Measurements from ENCODE around the gene GNAI3. TPM values are rescaled to one million over a fixed set of nuclear protein-coding genes. Genes with fewer than 3 reads are reported as not detected.
A peak's percentile ranks its signal among the peaks of the same experiment; 100 is the strongest.

The GNAI3 gene
- polyA plus RNA-seq, 2 donors, result 3.5 to 6.8 TPM

DNA sequence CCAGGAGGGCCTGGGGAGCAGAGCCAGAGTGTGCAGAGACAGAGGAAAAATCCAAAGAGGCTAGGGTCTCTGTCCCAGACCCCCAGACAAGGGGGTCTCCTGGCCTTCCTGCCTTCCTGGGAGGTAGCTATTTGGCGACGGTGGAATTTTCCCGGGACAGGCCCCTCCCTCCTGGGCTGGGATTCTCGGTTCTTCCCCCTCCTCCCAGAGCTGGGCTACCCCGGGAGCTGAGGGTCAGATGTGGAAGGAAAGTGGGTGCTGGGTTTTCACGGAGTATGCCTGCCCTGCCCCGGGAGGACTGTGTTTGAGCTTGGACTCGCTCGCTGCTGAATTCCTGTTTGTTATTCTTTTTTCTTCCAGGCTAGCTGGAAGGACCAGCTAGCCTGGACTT lies 72.0 kb downstream of the GNAI3 start:
- Histone ChIP-seq H3K36me3 (ENCODE audit: control insufficient read depth in 2 of 2, insufficient read depth in 2 of 2, low read length in 1 of 2) (no peaks in the 10 kb centered on the region), H3K4me3 (ENCODE audit: low read depth in 1 of 2, low read length in 2 of 2) (peak overlapping the region; percentile 63 to 67), H3K4me1 (ENCODE audit: control insufficient read depth in 2 of 2, insufficient read depth in 2 of 2, low read length in 1 of 2) (peaks cover 12 to 19% of the 10 kb centered on the region in 2 donors), H3K9me3 (ENCODE audit: control insufficient read depth in 2 of 2, insufficient read depth in 1 of 2, low read depth in 1 of 2, low read length in 1 of 2) (no peaks in the 10 kb centered on the region), H3K27ac (ENCODE audit: low read depth in 2 of 2, low read length in 1 of 2) (peak overlapping the region; percentile 69 to 82), H3K27me3 (ENCODE audit: control insufficient read depth in 1 of 2, insufficient read depth in 2 of 2, low read length in 2 of 2) (no peaks in the 10 kb centered on the region)
- WGBS, 2 donors, result 0 to 1% methylated on average over 9 of the region's 9 CpGs

DNA sequence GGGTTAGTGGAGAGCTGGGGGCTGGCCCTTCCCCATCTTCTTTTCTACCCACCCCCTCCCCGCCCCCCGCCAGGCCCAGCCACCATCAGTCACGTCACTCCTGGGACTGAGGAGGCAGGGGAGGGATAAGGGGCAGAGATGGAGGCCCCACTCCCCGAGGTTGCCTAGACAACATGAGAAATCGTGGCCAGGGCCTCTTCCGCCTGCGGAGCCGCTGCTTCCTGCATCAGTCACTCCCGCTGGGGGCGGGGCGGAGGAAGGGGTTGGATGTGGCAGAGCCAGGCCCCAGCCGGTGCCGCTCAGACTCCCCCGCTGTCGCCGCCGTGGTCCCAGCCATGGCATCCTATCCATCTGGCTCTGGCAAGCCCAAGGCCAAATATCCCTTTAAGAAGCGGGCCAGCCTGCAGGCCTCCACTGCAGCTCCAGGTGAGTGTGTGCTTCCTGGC lies 72.4 kb downstream of the GNAI3 start:
- Histone ChIP-seq H3K9me3 (ENCODE audit: control insufficient read depth in 2 of 2, insufficient read depth in 1 of 2, low read depth in 1 of 2, low read length in 1 of 2) (no peaks in the 10 kb centered on the region), H3K4me3 (ENCODE audit: low read depth in 1 of 2, low read length in 2 of 2) (peak overlapping the region; percentile 63 to 67), H3K36me3 (ENCODE audit: control insufficient read depth in 2 of 2, insufficient read depth in 2 of 2, low read length in 1 of 2) (no peaks in the 10 kb centered on the region), H3K4me1 (ENCODE audit: control insufficient read depth in 2 of 2, insufficient read depth in 2 of 2, low read length in 1 of 2) (peaks cover 12 to 19% of the 10 kb centered on the region in 2 donors), H3K27me3 (ENCODE audit: control insufficient read depth in 1 of 2, insufficient read depth in 2 of 2, low read length in 2 of 2) (no peaks in the 10 kb centered on the region), H3K27ac (ENCODE audit: low read depth in 2 of 2, low read length in 1 of 2) (peak overlapping the region; percentile 69 to 82)
- 0 to 1% methylated on average over 18 of the region's 18 CpGs for WGBS, 2 donors

DNA sequence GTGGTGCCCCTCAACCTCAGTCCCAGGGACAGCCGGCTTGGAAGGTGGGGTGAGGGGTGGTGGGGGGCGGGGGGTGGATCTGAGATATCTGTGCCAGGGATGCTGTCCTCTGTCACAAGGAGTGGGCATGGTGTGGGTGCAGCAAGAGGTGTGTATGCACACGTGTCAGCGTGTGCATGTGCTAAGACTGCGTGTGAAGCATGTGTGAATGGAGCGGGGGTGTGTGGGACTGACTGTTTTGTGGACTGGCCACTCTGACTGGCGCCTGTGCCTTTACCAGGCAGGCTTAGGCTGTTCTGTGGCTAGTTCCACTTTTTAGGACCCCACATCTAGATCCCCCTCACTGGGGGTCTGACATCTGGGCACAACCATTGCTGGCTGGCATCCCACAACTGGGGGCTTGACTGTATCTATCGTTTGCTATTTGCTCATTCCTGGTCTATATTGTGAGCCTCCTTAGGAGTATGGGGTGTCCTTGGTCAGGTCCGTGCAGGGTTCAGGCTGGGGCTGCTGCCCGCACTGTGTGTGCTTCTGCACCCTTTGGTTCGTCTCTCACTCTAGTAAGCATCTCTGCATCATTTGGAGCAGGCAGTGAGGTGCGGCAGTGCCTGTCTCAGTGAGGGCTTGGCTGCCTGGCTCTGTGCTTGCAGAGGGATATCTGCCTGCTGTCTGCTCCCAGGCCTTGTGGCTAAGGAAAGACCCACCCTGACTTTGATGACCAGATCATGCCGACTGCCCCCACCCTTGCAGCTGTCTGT lies 73.1 kb downstream of the GNAI3 start:
- H3K4me1 ChIP-seq (ENCODE audit: control insufficient read depth in 2 of 2, insufficient read depth in 2 of 2, low read length in 1 of 2), result peaks cover 12 to 19% of the 10 kb centered on the region in 2 donors

DNA sequence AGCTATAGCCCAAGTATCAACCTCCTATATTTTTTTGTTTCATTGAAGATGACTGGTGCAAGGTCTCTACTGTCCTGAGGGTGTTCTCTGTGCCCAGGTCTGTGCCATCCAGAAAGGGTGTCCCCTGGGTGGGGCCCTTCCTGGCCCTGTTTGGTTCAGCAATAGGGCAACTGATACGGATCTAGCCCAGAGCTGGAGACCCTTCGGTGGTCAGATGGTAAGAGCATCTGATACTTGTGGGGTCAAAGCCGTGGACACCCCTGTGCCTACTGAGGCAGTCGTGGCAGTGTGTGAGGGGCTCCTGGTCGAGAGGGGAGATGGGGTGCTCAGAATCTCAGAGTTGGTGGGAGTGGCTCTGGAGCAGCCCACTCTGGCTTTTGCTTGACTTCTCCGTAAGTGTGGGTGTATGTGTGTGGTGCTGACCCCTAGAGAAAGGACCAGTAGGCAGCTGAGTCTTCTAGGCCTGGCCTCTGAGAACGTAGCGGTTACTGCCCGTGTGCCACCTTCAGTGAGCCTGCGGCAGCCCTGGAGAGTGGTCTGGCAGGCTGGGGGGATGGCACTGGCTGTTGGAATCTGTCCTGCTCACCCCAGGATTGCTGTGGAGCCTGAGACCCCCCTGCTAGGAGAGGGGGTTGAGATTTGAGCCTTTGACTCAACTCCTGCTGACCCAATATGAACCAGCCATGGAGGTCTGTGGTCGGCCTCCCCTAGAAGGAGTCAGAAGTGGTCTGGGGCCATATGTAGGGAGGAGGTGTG lies 73.9 kb downstream of the GNAI3 start:
- Histone ChIP-seq H3K27me3 (ENCODE audit: control insufficient read depth in 1 of 2, insufficient read depth in 2 of 2, low read length in 2 of 2) (no peaks in the 10 kb centered on the region), H3K27ac (ENCODE audit: low read depth in 2 of 2, low read length in 1 of 2) (no peak overlapping the region), H3K4me1 (ENCODE audit: control insufficient read depth in 2 of 2, insufficient read depth in 2 of 2, low read length in 1 of 2) (peaks cover 9 to 19% of the 10 kb centered on the region in 2 donors), H3K36me3 (ENCODE audit: control insufficient read depth in 2 of 2, insufficient read depth in 2 of 2, low read length in 1 of 2) (peaks cover 0 to 10% of the 10 kb centered on the region in 2 donors), H3K9me3 (ENCODE audit: control insufficient read depth in 2 of 2, insufficient read depth in 1 of 2, low read depth in 1 of 2, low read length in 1 of 2) (no peaks in the 10 kb centered on the region), H3K4me3 (ENCODE audit: low read depth in 1 of 2, low read length in 2 of 2) (no peak overlapping the region)
- 85 to 86% methylated on average over 11 of the region's 11 CpGs for WGBS, 2 donors

More for the DNA sequence above, 73.1 kb downstream of the GNAI3 start:
- Histone ChIP-seq H3K27me3 (ENCODE audit: control insufficient read depth in 1 of 2, insufficient read depth in 2 of 2, low read length in 2 of 2) (no peaks in the 10 kb centered on the region), H3K9me3 (ENCODE audit: control insufficient read depth in 2 of 2, insufficient read depth in 1 of 2, low read depth in 1 of 2, low read length in 1 of 2) (no peaks in the 10 kb centered on the region), H3K36me3 (ENCODE audit: control insufficient read depth in 2 of 2, insufficient read depth in 2 of 2, low read length in 1 of 2) (peaks cover 0 to 2% of the 10 kb centered on the region in 2 donors), H3K4me3 (ENCODE audit: low read depth in 1 of 2, low read length in 2 of 2) (peak overlapping the region; percentile 46 to 67), H3K27ac (ENCODE audit: low read depth in 2 of 2, low read length in 1 of 2) (peak overlapping the region in 1 of 2 donors; percentile 82)
- WGBS, 2 donors, result 32 to 37% methylated on average over 13 of the region's 13 CpGs

DNA sequence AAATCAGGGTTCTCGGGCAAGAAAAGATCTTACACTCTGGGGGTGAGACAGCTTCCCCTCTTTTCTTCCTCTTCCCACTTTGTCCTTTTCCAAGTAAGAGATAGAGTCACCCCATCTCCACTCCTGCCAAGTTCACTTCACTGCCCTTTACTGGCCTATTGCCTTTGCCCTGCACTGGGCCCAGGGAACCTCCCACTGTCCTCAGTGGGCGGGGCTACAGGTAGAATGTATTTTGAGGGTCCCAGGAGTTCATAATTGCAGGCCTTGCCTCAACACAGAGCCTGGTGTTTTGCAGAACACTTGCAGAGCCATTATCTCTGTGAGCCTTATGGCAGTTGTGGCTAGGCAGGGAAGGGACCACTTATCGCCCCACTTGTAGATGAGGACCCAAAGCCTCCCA lies 74.5 kb downstream of the GNAI3 start:
- whole genome bisulfite sequencing, 2 donors, result 93 to 96% methylated on average over 3 of the region's 3 CpGs
- Histone ChIP-seq H3K4me3 (ENCODE audit: low read depth in 1 of 2, low read length in 2 of 2) (no peak overlapping the region), H3K27ac (ENCODE audit: low read depth in 2 of 2, low read length in 1 of 2) (no peak overlapping the region), H3K36me3 (ENCODE audit: control insufficient read depth in 2 of 2, insufficient read depth in 2 of 2, low read length in 1 of 2) (peaks cover 0 to 15% of the 10 kb centered on the region in 2 donors), H3K9me3 (ENCODE audit: control insufficient read depth in 2 of 2, insufficient read depth in 1 of 2, low read depth in 1 of 2, low read length in 1 of 2) (no peaks in the 10 kb centered on the region), H3K27me3 (ENCODE audit: control insufficient read depth in 1 of 2, insufficient read depth in 2 of 2, low read length in 2 of 2) (no peaks in the 10 kb centered on the region), H3K4me1 (ENCODE audit: control insufficient read depth in 2 of 2, insufficient read depth in 2 of 2, low read length in 1 of 2) (peaks cover 9 to 19% of the 10 kb centered on the region in 2 donors)

DNA sequence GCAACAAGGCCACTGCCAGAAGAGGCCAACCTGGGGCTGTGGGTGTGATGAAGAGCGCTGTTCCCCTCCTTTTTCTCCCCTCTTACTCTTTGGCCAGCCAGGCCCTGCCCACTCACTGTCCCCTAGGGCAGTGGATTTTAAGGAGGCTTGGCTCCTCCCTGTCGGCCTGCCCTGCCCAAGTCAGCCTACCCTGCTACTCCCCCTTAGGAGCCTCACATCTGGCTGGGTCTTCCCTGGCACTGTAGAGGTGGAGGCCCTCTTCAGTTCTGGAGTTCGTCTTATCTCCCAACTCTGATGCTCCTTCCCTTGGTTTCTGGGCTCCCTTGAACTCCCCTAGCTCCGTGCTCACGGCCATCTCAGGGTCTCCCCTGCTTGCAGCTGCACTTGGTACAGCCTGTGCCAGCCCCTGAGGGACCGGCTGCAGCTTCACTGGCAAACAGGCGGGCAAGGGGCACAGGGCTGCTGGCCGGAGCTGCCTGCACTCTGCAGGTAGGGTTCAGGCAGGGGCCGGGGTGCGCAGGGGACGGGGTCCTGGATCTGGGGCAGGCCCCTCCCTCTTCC lies 75.3 kb downstream of the GNAI3 start:
- H3K36me3 ChIP-seq (ENCODE audit: control insufficient read depth in 2 of 2, insufficient read depth in 2 of 2, low read length in 1 of 2), result peaks cover 0 to 23% of the 10 kb centered on the region in 2 donors
- no peaks in the 10 kb centered on the region for H3K27me3 ChIP-seq (ENCODE audit: control insufficient read depth in 1 of 2, insufficient read depth in 2 of 2, low read length in 2 of 2)
- 53 to 55% methylated on average over 11 of the region's 11 CpGs for WGBS, 2 donors
- H3K27ac ChIP-seq (ENCODE audit: low read depth in 2 of 2, low read length in 1 of 2), result peak overlapping the region in 1 of 2 donors; percentile 3
- H3K9me3 ChIP-seq (ENCODE audit: control insufficient read depth in 2 of 2, insufficient read depth in 1 of 2, low read depth in 1 of 2, low read length in 1 of 2), result no peaks in the 10 kb centered on the region
- peaks cover 9 to 19% of the 10 kb centered on the region in 2 donors for H3K4me1 ChIP-seq (ENCODE audit: control insufficient read depth in 2 of 2, insufficient read depth in 2 of 2, low read length in 1 of 2)
- H3K4me3 ChIP-seq (ENCODE audit: low read depth in 1 of 2, low read length in 2 of 2), result no peak overlapping the region

DNA sequence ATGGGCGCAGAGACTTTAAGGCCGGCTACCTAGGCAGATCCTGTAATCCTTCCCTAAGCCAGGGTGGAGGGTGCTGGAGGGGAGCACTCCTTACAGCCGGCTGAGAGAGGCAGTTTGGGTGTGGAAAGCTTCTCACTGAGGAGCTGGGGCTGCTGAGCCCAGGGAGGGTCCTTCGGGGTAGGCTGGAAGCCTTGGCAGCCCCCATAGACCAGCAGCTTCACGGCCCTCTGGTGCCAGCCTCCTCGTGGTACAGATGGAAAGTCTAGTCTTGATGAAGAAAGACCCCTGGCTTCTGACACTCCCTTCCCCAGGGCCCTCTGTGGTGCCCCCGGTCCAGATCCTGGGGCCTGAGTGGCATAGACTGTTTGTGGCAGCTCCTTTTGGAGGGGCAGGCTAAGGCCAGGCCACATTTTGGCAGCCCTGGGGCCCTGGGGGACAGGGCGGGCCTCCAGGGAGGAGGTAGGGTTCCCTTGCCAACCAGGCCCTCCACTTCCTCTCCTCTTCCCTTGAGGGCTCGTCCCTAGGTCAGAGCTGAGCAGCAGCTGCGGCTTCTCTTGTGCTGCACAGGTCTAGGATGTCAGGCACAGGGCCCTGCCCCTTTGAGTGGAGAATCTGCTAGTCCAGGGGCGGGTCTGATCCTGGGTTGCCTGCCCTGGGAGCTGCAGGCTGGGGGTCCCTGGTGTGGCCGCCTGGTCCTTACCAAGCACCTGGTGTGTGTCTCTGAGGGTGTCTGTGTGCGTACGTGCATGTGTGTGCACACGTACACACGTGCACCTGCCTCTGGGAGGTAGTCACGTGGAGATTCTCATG lies 76.0 kb downstream of the GNAI3 start:
- Histone ChIP-seq H3K27ac (ENCODE audit: low read depth in 2 of 2, low read length in 1 of 2) (peak overlapping the region; percentile 12 to 43), H3K4me1 (ENCODE audit: control insufficient read depth in 2 of 2, insufficient read depth in 2 of 2, low read length in 1 of 2) (peaks cover 9 to 19% of the 10 kb centered on the region in 2 donors), H3K4me3 (ENCODE audit: low read depth in 1 of 2, low read length in 2 of 2) (no peak overlapping the region), H3K36me3 (ENCODE audit: control insufficient read depth in 2 of 2, insufficient read depth in 2 of 2, low read length in 1 of 2) (peaks cover 3 to 30% of the 10 kb centered on the region in 2 donors), H3K9me3 (ENCODE audit: control insufficient read depth in 2 of 2, insufficient read depth in 1 of 2, low read depth in 1 of 2, low read length in 1 of 2) (no peaks in the 10 kb centered on the region), H3K27me3 (ENCODE audit: control insufficient read depth in 1 of 2, insufficient read depth in 2 of 2, low read length in 2 of 2) (no peaks in the 10 kb centered on the region)
- 66 to 68% methylated on average over 16 to 17 of the region's 17 CpGs for WGBS, 2 donors

DNA sequence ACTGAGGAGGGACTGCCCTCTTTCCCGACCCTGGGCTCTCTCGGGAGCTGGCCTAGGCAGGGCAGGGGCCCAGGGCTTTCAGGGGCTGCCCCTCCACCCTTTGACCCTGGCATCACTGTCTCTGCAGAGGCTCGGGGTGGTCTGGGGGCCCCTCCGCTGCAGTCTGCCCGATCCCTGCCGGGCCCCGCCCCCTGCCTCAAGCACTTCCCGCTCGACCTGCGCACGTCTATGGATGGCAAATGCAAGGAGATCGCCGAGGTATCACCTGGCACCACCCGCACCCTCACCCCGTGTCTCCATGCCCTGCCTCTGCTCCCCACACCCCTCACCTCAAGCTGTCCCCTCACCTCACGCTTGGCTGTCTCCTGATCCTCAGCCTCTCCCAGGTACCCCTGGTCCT lies 76.8 kb downstream of the GNAI3 start:
- Histone ChIP-seq H3K4me1 (ENCODE audit: control insufficient read depth in 2 of 2, insufficient read depth in 2 of 2, low read length in 1 of 2) (peaks cover 9 to 19% of the 10 kb centered on the region in 2 donors), H3K27me3 (ENCODE audit: control insufficient read depth in 1 of 2, insufficient read depth in 2 of 2, low read length in 2 of 2) (no peaks in the 10 kb centered on the region), H3K36me3 (ENCODE audit: control insufficient read depth in 2 of 2, insufficient read depth in 2 of 2, low read length in 1 of 2) (peaks cover 3 to 37% of the 10 kb centered on the region in 2 donors), H3K4me3 (ENCODE audit: low read depth in 1 of 2, low read length in 2 of 2) (no peak overlapping the region), H3K9me3 (ENCODE audit: control insufficient read depth in 2 of 2, insufficient read depth in 1 of 2, low read depth in 1 of 2, low read length in 1 of 2) (no peaks in the 10 kb centered on the region), H3K27ac (ENCODE audit: low read depth in 2 of 2, low read length in 1 of 2) (no peak overlapping the region)
- 84 to 85% methylated on average over 16 of the region's 16 CpGs for WGBS, 2 donors

Data from esophagus (tissue), 2 donors.